Activated naive CD4-positive, alpha-beta T cell treated with anti-CD3 and anti-CD28 coated beads for 36 hours (primary cell): ENCODE data around the gene STAC2. TPM values are rescaled to one million over a fixed set of nuclear protein-coding genes. Genes with fewer than 3 reads are reported as not detected.

Experiments
- CTCF ChIA-PET: fragments of 350-600 bp; sonication (Branson Sonifier 250); formaldehyde crosslinking; loops from one replicate; lab custom pipeline; 2021; ENCODE audit warnings: antibody characterized with exemption; lab: Charles Lee
- DNase-seq: peaks from one replicate; pipeline ENCODE4 v3.0.0-alpha.2; 2020
- H3K27ac Mint-ChIP-seq: one replicate; pipeline ENCODE4 v1.8.0; 2021; ENCODE audit warnings: mild to moderate bottlenecking, mixed read lengths
- H3K27me3 Mint-ChIP-seq: one replicate; pipeline ENCODE4 v1.8.0; 2021; ENCODE audit warnings: low read depth, mixed read lengths
- H3K36me3 Mint-ChIP-seq: one replicate; pipeline ENCODE4 v1.8.0; 2021; ENCODE audit warnings: low read depth, mixed read lengths
- H3K4me1 Mint-ChIP-seq: one replicate; pipeline ENCODE4 v1.8.0; 2021; ENCODE audit warnings: low read depth, mixed read lengths
- H3K4me3 Mint-ChIP-seq: one replicate; pipeline ENCODE4 v1.8.0; 2021; ENCODE audit warnings: mild to moderate bottlenecking, moderate library complexity, mixed read lengths
- H3K9me3 Mint-ChIP-seq: one replicate; pipeline ENCODE4 v1.8.0; 2021; ENCODE audit warnings: mixed read lengths
- intact Hi-C: fragments of 100-400 bp; cut with micrococcal nuclease; formaldehyde crosslinking; loops from one replicate; pipeline ENCODE4 v1.15.1; 2023
- total RNA-seq, 2 experiments: library from RNA; stranded (reverse); gene quantifications; one replicate each; pipeline ENCODE4 v1.2.3, GENCODE V29; 2021

STAC2 gene
- total RNA-seq, 2 experiments from 2014 or later, result not detected

GRCh38 chr17:39231091-39231561, 5.4 kb upstream of the STAC2 start:
- Mint-ChIP-seq H3K9me3 (no peaks in the 10 kb centered on the region), H3K27ac (no peak overlapping the region), H3K4me3 (no peak overlapping the region), H3K4me1 (peaks cover 12% of the 10 kb centered on the region), H3K36me3 (no peaks in the 10 kb centered on the region), H3K27me3 (peaks cover 18% of the 10 kb centered on the region)
- no peak for DNase-seq
- intact Hi-C loops, result no loop called here
- CTCF ChIA-PET, result interaction anchor here (0.6 to 23.8 kb wide), 9 partner anchors 8 to 249 kb away, joined by 3 to 502 read pairs (median 11); partner anchors contain the start of gene RPL19

- no peaks in the 10 kb centered on the region for H3K36me3 Mint-ChIP-seq
- H3K27me3 Mint-ChIP-seq, result peaks cover 21% of the 10 kb centered on the region
- H3K9me3 Mint-ChIP-seq, result no peaks in the 10 kb centered on the region
- intact Hi-C loops, result no loop called here
- H3K4me1 Mint-ChIP-seq, result peaks cover 12% of the 10 kb centered on the region
- no peak overlapping the region for H3K4me3 Mint-ChIP-seq
- CTCF ChIA-PET, result interaction anchor here (1.5 to 23.8 kb wide), 4 partner anchors 9 to 66 kb away, joined by 11 to 502 read pairs (median 68); no protein-coding TSS in a partner anchor
- no peak for DNase-seq
- no peak overlapping the region for H3K27ac Mint-ChIP-seq
These were observed 4.6 kb upstream of the STAC2 start for GRCh38 chr17:39230361-39230760.

- H3K36me3 Mint-ChIP-seq, result no peaks in the 10 kb centered on the region
- no peak overlapping the region for H3K27ac Mint-ChIP-seq
- H3K4me1 Mint-ChIP-seq, result peaks cover 14% of the 10 kb centered on the region
- no peaks in the 10 kb centered on the region for H3K9me3 Mint-ChIP-seq
- no peak for DNase-seq
- no peak overlapping the region for H3K4me3 Mint-ChIP-seq
- H3K27me3 Mint-ChIP-seq, result peaks cover 23% of the 10 kb centered on the region
- CTCF ChIA-PET, result interaction anchor here (8.4 to 23.8 kb wide), 2 partner anchors 16 to 23 kb away, joined by 123 to 502 read pairs; no protein-coding TSS in a partner anchor
- intact Hi-C loops, result no loop called here
These were observed 3.6 kb upstream of the STAC2 start for GRCh38 chr17:39229274-39229913.

- DNase-seq, result no peak
- Mint-ChIP-seq H3K4me1 (peaks cover 14% of the 10 kb centered on the region), H3K27ac (no peak overlapping the region), H3K9me3 (no peaks in the 10 kb centered on the region), H3K4me3 (no peak overlapping the region), H3K27me3 (peaks cover 37% of the 10 kb centered on the region), H3K36me3 (no peaks in the 10 kb centered on the region)
- CTCF ChIA-PET, result interaction anchor here (1.0 to 2.6 kb wide), 2 partner anchors 21 to 23 kb away, joined by 3 to 7 read pairs; no protein-coding TSS in a partner anchor
- intact Hi-C loops, result no loop called here
These were observed 1.7 kb upstream of the STAC2 start for GRCh38 chr17:39227364-39227919.

- no peaks in the 10 kb centered on the region for H3K36me3 Mint-ChIP-seq
These were observed 376 bp upstream of the STAC2 start for GRCh38 chr17:39225959-39226683.

GRCh38 chr17:39224778-39225307, 902 bp downstream of the STAC2 start:
- H3K9me3 Mint-ChIP-seq, result no peaks in the 10 kb centered on the region
- no peak for DNase-seq
- peak overlapping the region; percentile 59 for H3K4me3 Mint-ChIP-seq
- H3K4me1 Mint-ChIP-seq, result peaks cover 6% of the 10 kb centered on the region
- intact Hi-C loops, result no loop called here
- no peaks in the 10 kb centered on the region for H3K36me3 Mint-ChIP-seq
- peaks cover 37% of the 10 kb centered on the region for H3K27me3 Mint-ChIP-seq
- CTCF ChIA-PET, result no interaction called here
- H3K27ac Mint-ChIP-seq, result no peak overlapping the region

More at GRCh38 chr17:39225959-39226683, 376 bp upstream of the STAC2 start:
- H3K9me3 Mint-ChIP-seq, result no peaks in the 10 kb centered on the region
- DNase-seq, result peak; percentile 28
- H3K27ac Mint-ChIP-seq, result no peak overlapping the region
- CTCF ChIA-PET, result interaction anchor here (0.9 to 2.6 kb wide), 2 partner anchors 10 to 19 kb away, joined by 5 to 7 read pairs; no protein-coding TSS in a partner anchor
- peak overlapping the region; percentile 33 for H3K4me3 Mint-ChIP-seq
- H3K27me3 Mint-ChIP-seq, result peaks cover 37% of the 10 kb centered on the region
- intact Hi-C loops, result no loop called here
- H3K4me1 Mint-ChIP-seq, result peaks cover 6% of the 10 kb centered on the region

- Mint-ChIP-seq H3K9me3 (no peaks in the 10 kb centered on the region), H3K4me1 (peaks cover 6% of the 10 kb centered on the region), H3K4me3 (peak overlapping the region; percentile 20), H3K27ac (no peak overlapping the region), H3K36me3 (no peaks in the 10 kb centered on the region), H3K27me3 (peaks cover 36% of the 10 kb centered on the region)
- DNase-seq, result no peak
- intact Hi-C loops, result no loop called here
- CTCF ChIA-PET, result interaction anchor here (0.7 to 1.7 kb wide), 5 partner anchors 8 to 21 kb away, joined by 3 to 9 read pairs (median 4); no protein-coding TSS in a partner anchor
These were observed 1.6 kb downstream of the STAC2 start for GRCh38 chr17:39223907-39224777.

- intact Hi-C loops, result no loop called here
- no peak for DNase-seq
- CTCF ChIA-PET, result interaction anchor here (0.7 to 1.9 kb wide), 6 partner anchors 9 to 22 kb away, joined by 3 to 9 read pairs (median 5); no protein-coding TSS in a partner anchor
- Mint-ChIP-seq H3K27me3 (peaks cover 38% of the 10 kb centered on the region), H3K4me3 (no peak overlapping the region), H3K27ac (no peak overlapping the region), H3K36me3 (no peaks in the 10 kb centered on the region), H3K4me1 (peaks cover 6% of the 10 kb centered on the region), H3K9me3 (no peaks in the 10 kb centered on the region)
These were observed 2.6 kb downstream of the STAC2 start for GRCh38 chr17:39222866-39223834.

GRCh38 chr17:39222151-39222550, 3.6 kb downstream of the STAC2 start:
- H3K27me3 Mint-ChIP-seq, result peaks cover 31% of the 10 kb centered on the region
- intact Hi-C loops, result no loop called here
- no peaks in the 10 kb centered on the region for H3K9me3 Mint-ChIP-seq
- CTCF ChIA-PET, result interaction anchor here (0.6 to 1.9 kb wide), 3 partner anchors 14 to 21 kb away, joined by 3 to 6 read pairs (median 3); no protein-coding TSS in a partner anchor
- H3K36me3 Mint-ChIP-seq, result no peaks in the 10 kb centered on the region
- DNase-seq, result no peak
- H3K27ac Mint-ChIP-seq, result no peak overlapping the region
- peaks cover 7% of the 10 kb centered on the region for H3K4me1 Mint-ChIP-seq
- H3K4me3 Mint-ChIP-seq, result no peak overlapping the region

GRCh38 chr17:39221572-39221971, 4.2 kb downstream of the STAC2 start:
- no peaks in the 10 kb centered on the region for H3K9me3 Mint-ChIP-seq
- H3K27me3 Mint-ChIP-seq, result peaks cover 32% of the 10 kb centered on the region
- DNase-seq, result no peak
- H3K4me3 Mint-ChIP-seq, result no peak overlapping the region
- H3K4me1 Mint-ChIP-seq, result peaks cover 7% of the 10 kb centered on the region
- CTCF ChIA-PET, result interaction anchor here (0.6 to 1.9 kb wide), 4 partner anchors 11 to 21 kb away, joined by 3 to 6 read pairs (median 3); no protein-coding TSS in a partner anchor
- no peak overlapping the region for H3K27ac Mint-ChIP-seq
- no peaks in the 10 kb centered on the region for H3K36me3 Mint-ChIP-seq
- intact Hi-C loops, result no loop called here
